GM21619 (cell line): ENCODE measurements around the gene KCTD17.

Source experiments
- ATAC-seq: cut with Tn5 transposase; IDR thresholded peaks from one replicate; pipeline ENCODE4 v1.9.1; 2021; ENCODE audit not compliant: unreplicated experiment

Gene KCTD17

GRCh38 chr22:37051391-37052385 lies at the start of gene KCTD17:
Gene KCTD17 (plus strand): TSS chr22:37051742. CDS start chr22:37051761, 19 bp downstream.
- ATAC-seq, result no peak

GRCh38 chr22:37001826-37002225 lies 49.7 kb upstream of the KCTD17 start:
- ATAC-seq, result no peak

- ATAC-seq, result no peak
Observed at GRCh38 chr22:37002633-37003032, 48.9 kb upstream of the KCTD17 start.

- ATAC-seq, result no peak
Observed at GRCh38 chr22:37007651-37008050, 43.9 kb upstream of the KCTD17 start.

- ATAC-seq, result no peak
Observed at GRCh38 chr22:37008365-37008764, 43.2 kb upstream of the KCTD17 start.

- no peak for ATAC-seq
Observed at GRCh38 chr22:37009490-37009889, 42.1 kb upstream of the KCTD17 start.

GRCh38 chr22:37010174-37010573 lies 41.4 kb upstream of the KCTD17 start:
- ATAC-seq, result no peak

GRCh38 chr22:37010976-37011375 lies 40.6 kb upstream of the KCTD17 start:
- no peak for ATAC-seq

GRCh38 chr22:37011472-37011871 lies 40.1 kb upstream of the KCTD17 start:
- ATAC-seq, result no peak

- ATAC-seq, result no peak
Observed at GRCh38 chr22:37012262-37012904, 39.2 kb upstream of the KCTD17 start.

- no peak for ATAC-seq
Observed at GRCh38 chr22:37012956-37013355, 38.6 kb upstream of the KCTD17 start.

- ATAC-seq, result no peak
Observed at GRCh38 chr22:37014415-37014806, 37.1 kb upstream of the KCTD17 start.

- no peak for ATAC-seq
Observed at GRCh38 chr22:37014835-37015586, 36.5 kb upstream of the KCTD17 start.

GRCh38 chr22:37015587-37015878 lies 36.0 kb upstream of the KCTD17 start:
- ATAC-seq, result no peak

GRCh38 chr22:37016134-37016910 lies 35.2 kb upstream of the KCTD17 start:
- ATAC-seq, result no peak

GRCh38 chr22:37017356-37017755 lies 34.2 kb upstream of the KCTD17 start:
- ATAC-seq, result no peak

- no peak for ATAC-seq
Observed at GRCh38 chr22:37018086-37018814, 33.3 kb upstream of the KCTD17 start.

GRCh38 chr22:37018815-37019308 lies 32.7 kb upstream of the KCTD17 start:
- peak; percentile 21 for ATAC-seq

GRCh38 chr22:37019309-37020191 lies 32.0 kb upstream of the KCTD17 start, which contains the start of the genes MPST and TST:
Gene MPST (plus strand): TSS chr22:37019742. CDS start chr22:37019837, 95 bp downstream.
Gene TST (minus strand): TSS chr22:37019447. CDS start chr22:37018732, 715 bp downstream.
- peak; percentile 51 for ATAC-seq
